H1 (cell line): ENCODE data around the gene NGFR. TPM values are rescaled to one million over a fixed set of nuclear protein-coding genes. Genes with fewer than 3 reads are reported as not detected.
A peak's percentile ranks its signal among the peaks of the same experiment; 100 is the strongest.

Experiments used
- ASH2L ChIP-seq: fragments of 200-600, 300-600 bp; sonication (generic); IDR thresholded peaks from one replicate; pipeline ENCODE4 v1.7.1; 2017; ENCODE audit warnings: low read length
- BCL11A ChIP-seq, 2 experiments: IDR thresholded peaks; one replicate each; pipeline ENCODE4 v1.6.1; 2011; ENCODE audit warnings: low read depth in 2 of 2, low read length in 2 of 2, mild to moderate bottlenecking in 2 of 2
- CTBP2 ChIP-seq: IDR thresholded peaks from 2 replicates; pipeline ENCODE4 v1.7.0; 2011; ENCODE audit warnings: borderline replicate concordance, mild to moderate bottlenecking, moderate library complexity, mixed read lengths, low read length; ENCODE audit not compliant: insufficient read depth, insufficient read length
- GABPA ChIP-seq: IDR thresholded peaks from 2 replicates; pipeline ENCODE4 v1.6.1; 2011; ENCODE audit warnings: mild to moderate bottlenecking, low read length, moderate library complexity, borderline replicate concordance; ENCODE audit not compliant: insufficient read depth
- HDAC2 ChIP-seq, 2 experiments: fragments of 300-600 bp in 1 of 2; sonication (generic) in 1 of 2; IDR thresholded peaks; 2 replicates each; pipeline ENCODE4 v1.6.1; 2011 to 2012; ENCODE audit warnings: low read depth in 2 of 2, low read length in 2 of 2, mild to moderate bottlenecking in 2 of 2, moderate library complexity in 2 of 2, borderline replicate concordance in 1 of 2, inconsistent platforms in 1 of 2
- MAFK ChIP-seq: IDR thresholded peaks from 2 replicates; pipeline ENCODE4 v1.6.1; 2012; ENCODE audit warnings: low read depth, mild to moderate bottlenecking, improper control_type of control experiment, low read length
- RBBP5 ChIP-seq: IDR thresholded peaks from 2 replicates; pipeline ENCODE4 v1.7.1; 2012; ENCODE audit warnings: low read depth, mild to moderate bottlenecking, inconsistent platforms, low read length, moderate library complexity, borderline replicate concordance
- SP1 ChIP-seq: IDR thresholded peaks from 2 replicates; pipeline ENCODE4 v1.6.1; 2011; ENCODE audit warnings: low read depth, low read length
- SRF ChIP-seq: IDR thresholded peaks from 2 replicates; pipeline ENCODE4 v1.6.1; 2011; ENCODE audit warnings: mild to moderate bottlenecking, low read depth, low read length, moderate library complexity
- polyA plus RNA-seq, 7 experiments: library from polyadenylated mRNA; depleted of rRNA in 3 of 7; stranded (reverse) in 5 of 7; unstranded in 2 of 7; fragments of >200 nt in 5 of 7; fragments of 200-250 nt in 2 of 7; gene quantifications; 1 replicate in 5 of 7; 2 replicates in 1 of 7; 4 replicates in 1 of 7; pipeline versions ENCODE4 v1.2.1 to v1.2.3, GENCODE V29; 2011 to 2013; ENCODE audit warnings: missing spikeins in 2 of 7, mixed read lengths in 2 of 7
- total RNA-seq: library from RNA; stranded (reverse); fragmentation: NEBNext Ultra II Directional; extraction: Animal tissue kit (Norgen Biotek cat#: 25700); gene quantifications from 2 replicates; pipeline ENCODE4 v1.2.1, GENCODE V29; 2021

Gene NGFR
- total and polyA plus RNA-seq, 2 of the 8 experiments (the other 6 are each of a cell fraction or from before 2014, with no cell fraction given) = 8.1 to 10.3 TPM

- TF ChIP-seq RBBP5 (no peak), MAFK (no peak), SRF (no peak), SP1 (peak; percentile 8; the same call in 1 of the 2 replicates), BCL11A (IDR thresholded peaks at IDR 0.05; ENCODE audit: low read depth in 2 of 2, low read length in 2 of 2) (no peak), CTBP2 (no peak), ASH2L (peak; percentile 37), GABPA (no peak), HDAC2 (IDR thresholded peaks at IDR 0.05; ENCODE audit: borderline replicate concordance in 1 of 2, low read depth in 2 of 2, low read length in 2 of 2) (0 out of 4 replicates have a peak, but pooled peaks of 1 of the 2 experiments have one; percentile 30)
These were observed 13.2 kb downstream of the NGFR start (continued) for GRCh38 chr17:49508061-49508865.
